Body of pancreas (tissue), 4 donors: Measurements from ENCODE around the gene BABAM2. TPM values are rescaled to one million over a fixed set of nuclear protein-coding genes. Genes with fewer than 3 reads are reported as not detected.

Source experiments
- ATAC-seq: fragments of 150-250 bp; one replicate; pipeline ENCODE4 v1.9.1; 2016
- DNase-seq, 4 donors: peaks; one replicate each; pipeline ENCODE4 v3.0.0-alpha.2; 2019
- H3K27ac ChIP-seq, 4 donors: fragments of 200-600 bp; sonication (generic); 1 replicate in 3 of 4; 2 replicates in 1 of 4; pipeline versions ENCODE4 v1.5.1 to v1.6.1; 2016 to 2019; ENCODE audit warnings: mild to moderate bottlenecking in 1 of 4, mixed read lengths in 1 of 4, moderate library complexity in 1 of 4
- H3K27me3 ChIP-seq, 2 donors: fragments of 200-600 bp; sonication (generic); one replicate each; pipeline ENCODE4 v1.6.0; 2016; ENCODE audit warnings: mild to moderate bottlenecking in 1 of 2
- H3K36me3 ChIP-seq, 2 donors: fragments of 200-600 bp; sonication (generic); replicated peaks in 1 of 2; 2 replicates each; pipeline ENCODE4 v1.5.1; 2016; ENCODE audit warnings: low read depth in 2 of 2; ENCODE audit not compliant: insufficient read depth in 1 of 2
- H3K4me1 ChIP-seq: fragments of 200-600 bp; sonication (generic); one replicate; pipeline ENCODE4 v1.6.0; 2016
- H3K4me3 ChIP-seq, 2 donors: fragments of 200-600 bp; sonication (generic); 1 replicate in 1 of 2; 2 replicates in 1 of 2; pipeline ENCODE4 v1.5.1; 2016 to 2019
- H3K9me3 ChIP-seq, 3 donors: fragments of 200-600 bp; sonication (generic); 1 replicate in 2 of 3; 2 replicates in 1 of 3; pipeline ENCODE4 v1.5.1; 2016
- POLR2A ChIP-seq, 3 donors: fragments of 450-650 bp; IDR thresholded peaks; one replicate each; pipeline ENCODE4 v1.6.1; 2016; ENCODE audit warnings: antibody characterized with exemption in 3 of 3, mild to moderate bottlenecking in 2 of 3
- WGBS, 2 donors: methylation state at CpG; one replicate each; pipeline ENCODE4 v1.1.5; 2017; 5-methylcytosine and 5-hydroxymethylcytosine counted together
- intact Hi-C: fragments of 100-400 bp; cut with DNase I; formaldehyde crosslinking; loops from one replicate; pipeline ENCODE4 v1.15.1; 2023
- total RNA-seq, 2 donors: library from RNA; depleted of rRNA; stranded (reverse); fragments of >200 nt; gene quantifications; one replicate each; pipeline ENCODE4 v1.1.0, GENCODE V29; 2016
- TF ChIP-seq, protein P1 (sequence below), 7 experiments: fragments of 450-650 bp in 4 of 7; fragments of 200-600 bp in 3 of 7; sonication (generic) in 3 of 7; IDR thresholded peaks; one replicate each; pipeline ENCODE4 v1.5.1; 2016 to 2019; ENCODE audit warnings: antibody characterized with exemption in 7 of 7

BABAM2 gene
- total RNA-seq, 2 donors from 2014 or later, result 20.5 to 22.4 TPM

DNA sequence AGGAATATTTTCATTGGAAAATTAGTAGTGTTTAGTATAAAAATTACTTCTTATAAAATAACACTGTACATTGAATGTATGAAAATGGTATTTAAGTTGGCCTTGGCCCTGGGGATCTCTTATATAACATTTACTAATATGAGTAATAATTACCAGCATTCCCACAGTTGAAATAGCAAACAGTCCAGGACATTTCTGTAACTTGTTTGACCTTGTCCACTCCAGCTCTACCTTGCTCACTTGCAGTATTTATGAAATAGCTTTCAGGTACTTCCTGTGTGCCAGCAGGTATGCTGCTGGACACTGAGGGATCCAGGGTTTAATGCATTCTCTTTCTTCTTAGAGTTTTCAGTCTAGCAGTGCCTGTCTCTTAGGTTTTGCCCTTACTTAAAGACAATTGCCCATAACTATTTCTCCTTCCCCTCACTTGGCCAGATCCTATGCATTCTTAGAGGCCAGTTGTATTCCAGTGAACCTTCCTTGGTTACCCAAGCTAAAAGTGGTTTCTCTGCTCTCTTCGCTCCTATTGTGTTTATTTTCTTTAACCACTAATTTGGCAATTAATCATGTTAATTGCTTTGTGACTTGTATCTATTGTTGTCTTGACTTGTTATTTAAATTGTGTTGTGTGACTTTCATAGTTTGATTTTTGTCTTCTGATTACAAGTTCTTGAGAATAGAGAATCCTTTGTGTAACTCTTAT lies 25.9 kb downstream of the BABAM2 start:
- intact Hi-C loops, result no loop called here
- WGBS, 2 donors, result 43 to 56% methylated on average over 1 of the region's 1 CpG
- Histone ChIP-seq H3K9me3 (no peaks in the 10 kb centered on the region), H3K4me1 (peaks cover 23% of the 10 kb centered on the region), H3K36me3 (no peaks in the 10 kb centered on the region), H3K4me3 (no peak overlapping the region), H3K27ac (peak overlapping the region; percentile 54 to 78 (median 65)), H3K27me3 (no peaks in the 10 kb centered on the region)
- TF ChIP-seq, protein P1, sequence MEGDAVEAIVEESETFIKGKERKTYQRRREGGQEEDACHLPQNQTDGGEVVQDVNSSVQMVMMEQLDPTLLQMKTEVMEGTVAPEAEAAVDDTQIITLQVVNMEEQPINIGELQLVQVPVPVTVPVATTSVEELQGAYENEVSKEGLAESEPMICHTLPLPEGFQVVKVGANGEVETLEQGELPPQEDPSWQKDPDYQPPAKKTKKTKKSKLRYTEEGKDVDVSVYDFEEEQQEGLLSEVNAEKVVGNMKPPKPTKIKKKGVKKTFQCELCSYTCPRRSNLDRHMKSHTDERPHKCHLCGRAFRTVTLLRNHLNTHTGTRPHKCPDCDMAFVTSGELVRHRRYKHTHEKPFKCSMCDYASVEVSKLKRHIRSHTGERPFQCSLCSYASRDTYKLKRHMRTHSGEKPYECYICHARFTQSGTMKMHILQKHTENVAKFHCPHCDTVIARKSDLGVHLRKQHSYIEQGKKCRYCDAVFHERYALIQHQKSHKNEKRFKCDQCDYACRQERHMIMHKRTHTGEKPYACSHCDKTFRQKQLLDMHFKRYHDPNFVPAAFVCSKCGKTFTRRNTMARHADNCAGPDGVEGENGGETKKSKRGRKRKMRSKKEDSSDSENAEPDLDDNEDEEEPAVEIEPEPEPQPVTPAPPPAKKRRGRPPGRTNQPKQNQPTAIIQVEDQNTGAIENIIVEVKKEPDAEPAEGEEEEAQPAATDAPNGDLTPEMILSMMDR (IDR thresholded peaks at IDR 0.05), result no peak
- TF ChIP-seq POLR2A (IDR thresholded peaks at IDR 0.05), result peak in 2 of 3 donors; percentile 9 to 11
- peak; percentile 80 for ATAC-seq
- peak in 3 of 4 donors; percentile 13 to 27 (median 21) for DNase-seq

DNA sequence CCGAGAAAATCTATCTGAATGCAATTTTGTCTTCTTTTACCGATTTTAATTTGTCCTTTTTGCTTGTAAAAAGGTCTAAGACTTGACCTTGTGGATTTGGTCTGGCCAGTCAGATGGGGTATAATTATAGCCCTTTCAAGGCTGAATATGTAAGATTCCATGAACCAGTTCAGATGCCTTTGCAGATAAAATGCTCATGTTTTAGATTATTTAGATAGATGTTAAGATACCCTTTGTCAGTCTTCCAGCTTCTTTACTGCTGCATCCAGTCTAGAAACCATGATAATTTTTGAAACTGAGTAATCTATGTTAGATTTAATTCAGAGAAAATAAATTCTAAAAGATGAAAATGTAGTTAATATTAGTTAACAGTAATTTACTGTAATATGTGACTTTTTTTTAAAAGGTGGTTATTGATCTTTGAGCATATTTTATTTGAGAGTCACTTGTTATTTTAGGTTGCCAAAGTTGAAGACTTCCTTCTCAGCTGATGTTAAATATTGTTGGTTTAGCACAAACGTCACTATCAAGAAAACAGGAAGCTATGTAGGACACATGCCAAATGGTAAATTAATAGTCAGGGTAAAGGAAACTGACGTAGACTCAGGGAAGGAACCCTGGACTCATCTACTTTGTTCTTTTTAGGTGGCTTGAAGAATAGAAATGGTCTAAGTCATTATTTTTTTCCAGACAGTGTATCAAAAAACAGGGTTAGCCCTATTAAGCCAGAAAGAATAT lies 29.8 kb downstream of the BABAM2 start:
- H3K36me3 ChIP-seq, result no peaks in the 10 kb centered on the region
- TF ChIP-seq POLR2A (IDR thresholded peaks at IDR 0.05), result no peak
- TF ChIP-seq, protein P1 (IDR thresholded peaks at IDR 0.05), result no peak
- peaks cover 28% of the 10 kb centered on the region for H3K4me1 ChIP-seq
- DNase-seq, result peak in 1 of 4 donors; percentile 17
- peak; percentile 76 for ATAC-seq
- intact Hi-C loops, result no loop called here
- no peaks in the 10 kb centered on the region for H3K9me3 ChIP-seq
- no peak overlapping the region for H3K4me3 ChIP-seq
- peak overlapping the region in 3 of 4 donors; percentile 31 to 71 (median 45) for H3K27ac ChIP-seq
- WGBS, 2 donors, result 21 to 22% methylated on average over 4 of the region's 4 CpGs
- H3K27me3 ChIP-seq, result no peaks in the 10 kb centered on the region

DNA sequence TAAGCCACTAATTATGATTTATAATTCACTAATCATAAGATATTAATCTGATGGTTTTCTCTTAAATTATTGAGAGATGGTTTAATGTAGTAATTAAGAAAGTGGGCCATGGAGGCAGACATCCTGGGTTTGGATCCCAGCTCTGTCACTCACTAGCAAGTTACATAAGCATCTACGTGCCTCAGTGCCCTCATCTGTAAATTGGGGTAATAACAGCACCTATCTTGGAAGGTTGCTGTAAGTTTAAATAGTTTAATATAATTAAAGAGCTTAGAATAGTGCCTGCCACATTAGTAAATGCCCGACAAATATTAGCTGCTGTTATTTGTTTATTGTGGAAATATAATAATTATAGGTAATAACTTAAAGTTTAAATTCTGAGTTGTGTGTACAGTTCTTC lies 30.9 kb downstream of the BABAM2 start:
- Histone ChIP-seq H3K4me1 (peaks cover 19% of the 10 kb centered on the region), H3K27ac (peak overlapping the region in 1 of 4 donors; percentile 71), H3K4me3 (no peak overlapping the region), H3K27me3 (no peaks in the 10 kb centered on the region), H3K36me3 (no peaks in the 10 kb centered on the region), H3K9me3 (no peaks in the 10 kb centered on the region)
- 93 to 94% methylated on average over 2 of the region's 2 CpGs for WGBS, 2 donors
- DNase-seq, result no peak
- no peak for ATAC-seq
- intact Hi-C loops, result no loop called here
- TF ChIP-seq, protein P1 (IDR thresholded peaks at IDR 0.05), result no peak

DNA sequence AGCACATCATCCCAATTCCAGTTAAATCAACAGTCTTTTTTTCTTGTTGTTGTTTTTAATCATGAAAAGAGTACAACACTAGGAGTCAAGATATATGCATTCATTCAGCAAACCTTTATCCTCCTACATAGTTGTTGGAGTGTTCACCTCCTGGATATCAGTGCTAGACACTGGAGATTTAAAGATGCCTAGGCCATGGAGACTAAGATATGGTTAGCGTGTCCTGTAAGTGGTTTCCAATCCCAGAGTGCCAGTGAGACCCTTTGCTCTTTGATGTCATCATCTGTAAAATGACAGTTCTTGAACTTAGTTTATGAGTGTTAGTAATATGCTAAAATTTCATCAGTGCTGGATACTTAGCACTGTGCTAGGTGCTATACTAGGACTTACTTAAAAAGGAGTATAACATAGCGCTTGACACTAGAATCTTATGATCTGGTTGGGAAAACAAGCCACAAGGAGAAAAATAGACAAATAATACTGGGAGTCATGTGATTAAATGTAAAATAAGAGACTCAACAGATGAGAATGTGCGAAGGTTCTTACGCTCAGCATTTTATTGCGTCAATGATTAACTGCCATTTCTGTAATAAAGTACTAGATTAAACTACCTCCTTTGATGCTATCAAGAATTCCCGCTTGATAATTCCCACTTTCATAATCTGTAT lies 31.5 kb downstream of the BABAM2 start:
- ATAC-seq (peak; percentile 72), DNase-seq (no peak)
- H3K27me3 ChIP-seq, result no peaks in the 10 kb centered on the region
- H3K27ac ChIP-seq, result peak overlapping the region in 3 of 4 donors; percentile 43 to 71 (median 44)
- peaks cover 16% of the 10 kb centered on the region for H3K4me1 ChIP-seq
- no peak overlapping the region for H3K4me3 ChIP-seq
- 57 to 76% methylated on average over 6 of the region's 6 CpGs for WGBS, 2 donors
- intact Hi-C loops, result no loop called here
- H3K9me3 ChIP-seq, result no peaks in the 10 kb centered on the region
- no peaks in the 10 kb centered on the region for H3K36me3 ChIP-seq
- TF ChIP-seq, protein P1 (IDR thresholded peaks at IDR 0.05), result no peak
- TF ChIP-seq POLR2A (IDR thresholded peaks at IDR 0.05), result no peak
